Measurements from ENCODE around the gene NFIC.
A peak's percentile ranks its signal among the peaks of the same experiment; 100 is the strongest.

Gene NFIC

GRCh38 chr19:3365093-3365835, 1.1 kb upstream of the NFIC start:
- Histone ChIP-seq H3K9me3 (ENCODE audit: insufficient read depth, low read length, severe bottlenecking) (no peaks in the 10 kb centered on the region), H4K20me1 (ENCODE audit: insufficient read depth, low read length) (peaks cover 55% of the 10 kb centered on the region), H3K36me3 (ENCODE audit: insufficient read depth, low read length) (no peaks in the 10 kb centered on the region), H3K27ac (ENCODE audit: low read length) (peak overlapping the region; percentile 78), H3K9ac (ENCODE audit: low read depth, low read length) (peak overlapping the region; percentile 55), H2AFZ (ENCODE audit: low read depth, low read length) (no peak overlapping the region), H3K4me2 (ENCODE audit: insufficient read depth, low read length) (peak overlapping the region; percentile 75), H3K4me3 (ENCODE audit: low read depth in 1 of 2, low read length in 2 of 2) (peak overlapping the region in 1 of 2 experiments; percentile 60; a peak in 3 of 4 replicates), H3K4me1 (ENCODE audit: insufficient read depth, low read length) (peaks cover 43% of the 10 kb centered on the region), H3K27me3 (ENCODE audit: insufficient read depth, low read length, poor library complexity) (no peaks in the 10 kb centered on the region), H3K79me2 (ENCODE audit: insufficient read depth, low read length) (peaks cover 86% of the 10 kb centered on the region)
- ATAC-seq (ENCODE audit: insufficient read depth, low read depth): no peak
- no peak for DNase-seq
- no peak for TF ChIP-seq EZH2 (IDR thresholded peaks at IDR 0.05; ENCODE audit: borderline replicate concordance, low read depth, low read length, severe bottlenecking)
- TF ChIP-seq CTCF (IDR thresholded peaks at IDR 0.05; ENCODE audit: borderline replicate concordance, extremely low read depth, low read length, poor library complexity, severe bottlenecking): no peak

GRCh38 chr19:3366753-3367627, 607 bp downstream of the NFIC start:
- TF ChIP-seq CTCF (IDR thresholded peaks at IDR 0.05; ENCODE audit: borderline replicate concordance, extremely low read depth, low read length, poor library complexity, severe bottlenecking): no peak
- TF ChIP-seq EZH2 (IDR thresholded peaks at IDR 0.05; ENCODE audit: borderline replicate concordance, low read depth, low read length, severe bottlenecking): no peak
- peaks cover 83% of the 10 kb centered on the region for H3K79me2 ChIP-seq (ENCODE audit: insufficient read depth, low read length)
- DNase-seq: peak; percentile 50
- ATAC-seq (ENCODE audit: insufficient read depth, low read depth): peak; percentile 36
- H3K27me3 ChIP-seq (ENCODE audit: insufficient read depth, low read length, poor library complexity): no peaks in the 10 kb centered on the region
- no peaks in the 10 kb centered on the region for H3K36me3 ChIP-seq (ENCODE audit: insufficient read depth, low read length)
- H4K20me1 ChIP-seq (ENCODE audit: insufficient read depth, low read length): peaks cover 59% of the 10 kb centered on the region
- H3K4me3 ChIP-seq (ENCODE audit: low read depth in 1 of 2, low read length in 2 of 2): peak overlapping the region; percentile 26 to 60; a peak in 3 of 4 replicates
- peak overlapping the region; percentile 36; the same call in 1 of the 2 replicates for H2AFZ ChIP-seq (ENCODE audit: low read depth, low read length)
- H3K27ac ChIP-seq (ENCODE audit: low read length): peak overlapping the region; percentile 31
- peak overlapping the region; percentile 60 for H3K9ac ChIP-seq (ENCODE audit: low read depth, low read length)
- no peaks in the 10 kb centered on the region for H3K9me3 ChIP-seq (ENCODE audit: insufficient read depth, low read length, severe bottlenecking)
- peaks cover 31% of the 10 kb centered on the region for H3K4me1 ChIP-seq (ENCODE audit: insufficient read depth, low read length)
- H3K4me2 ChIP-seq (ENCODE audit: insufficient read depth, low read length): peak overlapping the region; percentile 75

GRCh38 chr19:3367628-3368440, 1.5 kb downstream of the NFIC start:
- ATAC-seq (ENCODE audit: insufficient read depth, low read depth): no peak
- Histone ChIP-seq H3K9me3 (ENCODE audit: insufficient read depth, low read length, severe bottlenecking) (no peaks in the 10 kb centered on the region), H4K20me1 (ENCODE audit: insufficient read depth, low read length) (peaks cover 56% of the 10 kb centered on the region), H3K27ac (ENCODE audit: low read length) (no peak overlapping the region), H3K4me1 (ENCODE audit: insufficient read depth, low read length) (peaks cover 26% of the 10 kb centered on the region), H3K27me3 (ENCODE audit: insufficient read depth, low read length, poor library complexity) (no peaks in the 10 kb centered on the region), H3K9ac (ENCODE audit: low read depth, low read length) (no peak overlapping the region; the same call in 1 of the 2 replicates), H3K4me3 (ENCODE audit: low read depth in 1 of 2, low read length in 2 of 2) (no peak overlapping the region; a peak in 1 of 4 replicates), H3K36me3 (ENCODE audit: insufficient read depth, low read length) (no peaks in the 10 kb centered on the region), H3K79me2 (ENCODE audit: insufficient read depth, low read length) (peaks cover 82% of the 10 kb centered on the region), H2AFZ (ENCODE audit: low read depth, low read length) (no peak overlapping the region), H3K4me2 (ENCODE audit: insufficient read depth, low read length) (0 out of 2 replicates have a peak overlapping the region, but pooled peaks have one; percentile 75)
- TF ChIP-seq EZH2 (IDR thresholded peaks at IDR 0.05; ENCODE audit: borderline replicate concordance, low read depth, low read length, severe bottlenecking) (no peak), CTCF (IDR thresholded peaks at IDR 0.05; ENCODE audit: borderline replicate concordance, extremely low read depth, low read length, poor library complexity, severe bottlenecking) (no peak)
- no peak for DNase-seq

Measured in DND-41 (cell line).